ENCODE measurements around the gene GALNT10.

DNA sequence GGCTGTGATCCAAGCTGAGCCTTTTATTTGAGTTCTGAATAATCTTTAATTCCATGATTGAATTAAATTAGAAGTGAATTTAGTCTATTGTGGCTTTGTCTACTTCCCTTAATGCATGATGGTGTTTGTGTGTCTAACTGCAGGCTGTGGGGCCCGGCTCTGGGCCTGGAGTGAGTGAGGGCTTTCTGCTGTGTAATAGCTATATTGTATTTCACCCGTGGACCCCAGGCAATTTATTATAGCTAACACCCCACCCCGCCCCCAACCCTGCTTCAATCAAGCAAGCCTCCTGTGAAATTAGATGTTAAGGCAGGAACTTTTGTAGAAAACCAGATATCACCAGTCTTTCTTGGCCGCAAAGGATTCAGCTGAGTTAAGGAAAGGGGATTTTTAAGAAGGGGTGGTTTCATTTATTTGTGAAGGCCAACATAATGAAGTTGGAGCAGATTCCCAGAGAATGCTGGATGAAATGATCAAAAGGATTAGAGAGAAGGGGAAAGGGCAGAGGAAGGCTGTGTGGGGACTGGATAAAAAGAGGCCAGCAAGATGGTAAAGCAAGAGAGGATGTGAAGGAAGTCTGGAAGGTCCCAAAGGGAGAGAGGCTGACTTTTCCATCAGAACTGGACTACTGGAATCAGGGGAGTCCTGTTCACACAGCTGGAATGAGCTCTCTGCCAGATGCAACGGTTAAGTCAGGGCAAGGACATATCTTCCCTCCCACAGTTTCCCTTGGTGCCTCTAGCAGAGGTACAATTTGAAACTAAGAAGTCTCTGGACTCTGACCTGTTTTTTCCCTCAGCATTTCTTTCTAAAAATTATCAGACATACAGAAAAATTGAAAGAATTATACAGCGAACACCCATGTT is 129.9 kb downstream of the GALNT10 start:
- TF ChIP-seq POLR2A (IDR thresholded peaks at IDR 0.05) = no peak
- TF ChIP-seq, protein P1, sequence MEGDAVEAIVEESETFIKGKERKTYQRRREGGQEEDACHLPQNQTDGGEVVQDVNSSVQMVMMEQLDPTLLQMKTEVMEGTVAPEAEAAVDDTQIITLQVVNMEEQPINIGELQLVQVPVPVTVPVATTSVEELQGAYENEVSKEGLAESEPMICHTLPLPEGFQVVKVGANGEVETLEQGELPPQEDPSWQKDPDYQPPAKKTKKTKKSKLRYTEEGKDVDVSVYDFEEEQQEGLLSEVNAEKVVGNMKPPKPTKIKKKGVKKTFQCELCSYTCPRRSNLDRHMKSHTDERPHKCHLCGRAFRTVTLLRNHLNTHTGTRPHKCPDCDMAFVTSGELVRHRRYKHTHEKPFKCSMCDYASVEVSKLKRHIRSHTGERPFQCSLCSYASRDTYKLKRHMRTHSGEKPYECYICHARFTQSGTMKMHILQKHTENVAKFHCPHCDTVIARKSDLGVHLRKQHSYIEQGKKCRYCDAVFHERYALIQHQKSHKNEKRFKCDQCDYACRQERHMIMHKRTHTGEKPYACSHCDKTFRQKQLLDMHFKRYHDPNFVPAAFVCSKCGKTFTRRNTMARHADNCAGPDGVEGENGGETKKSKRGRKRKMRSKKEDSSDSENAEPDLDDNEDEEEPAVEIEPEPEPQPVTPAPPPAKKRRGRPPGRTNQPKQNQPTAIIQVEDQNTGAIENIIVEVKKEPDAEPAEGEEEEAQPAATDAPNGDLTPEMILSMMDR (IDR thresholded peaks at IDR 0.05 in 8 of 11, conservative IDR thresholded peaks at IDR 0.05 in 3 of 11) = no peak

Measured in spleen (tissue), 7 donors.